ENCODE results near the gene ETFRF1. TPM values are rescaled to one million over a fixed set of nuclear protein-coding genes. Genes with fewer than 3 reads are reported as not detected.
A peak's percentile ranks its signal among the peaks of the same experiment; 100 is the strongest.

Gene ETFRF1
- total and polyA plus RNA-seq, 7 donors = 13.5 to 63.5 (median 38.0) TPM

DNA sequence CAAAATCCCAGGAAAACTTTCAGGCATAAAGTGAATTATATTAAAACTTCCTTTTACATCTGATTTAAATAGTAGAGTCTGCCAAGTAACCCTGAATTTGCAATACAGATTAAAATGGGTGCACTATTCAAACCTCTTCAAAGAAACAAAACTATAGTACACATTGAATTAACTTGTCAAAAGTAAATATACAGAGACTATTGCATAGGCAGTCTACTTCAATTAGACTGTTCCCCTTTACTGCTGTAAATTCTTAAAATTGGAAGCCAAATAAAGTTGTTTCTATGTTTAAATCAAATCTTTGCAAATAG is 48.6 kb downstream of the ETFRF1 start:
- intact Hi-C loops (cut with DNase I) = loop anchor here (5.0 kb wide), 1 partner anchor 46 kb away; the partner anchor contains the start of genes DNAI7 and ETFRF1
- Histone ChIP-seq H3K27ac (peak overlapping the region in 1 of 4 donors; percentile 3), H3K4me3 (no peak overlapping the region), H3K9me3 (no peaks in the 10 kb centered on the region), H3K36me3 (peaks cover 0 to 5% (median 0%) of the 10 kb centered on the region in 4 donors), H3K27me3 (no peaks in the 10 kb centered on the region), H3K4me1 (peaks cover 0 to 25% (median 2%) of the 10 kb centered on the region in 4 donors)
- TF ChIP-seq CTCF (IDR thresholded peaks at IDR 0.05) (no peak), EP300 (IDR thresholded peaks at IDR 0.05) (no peak), POLR2A (IDR thresholded peaks at IDR 0.05) (no peak), POLR2AphosphoS5 (IDR thresholded peaks at IDR 0.05) (no peak)
- DNase-seq = no peak

DNA sequence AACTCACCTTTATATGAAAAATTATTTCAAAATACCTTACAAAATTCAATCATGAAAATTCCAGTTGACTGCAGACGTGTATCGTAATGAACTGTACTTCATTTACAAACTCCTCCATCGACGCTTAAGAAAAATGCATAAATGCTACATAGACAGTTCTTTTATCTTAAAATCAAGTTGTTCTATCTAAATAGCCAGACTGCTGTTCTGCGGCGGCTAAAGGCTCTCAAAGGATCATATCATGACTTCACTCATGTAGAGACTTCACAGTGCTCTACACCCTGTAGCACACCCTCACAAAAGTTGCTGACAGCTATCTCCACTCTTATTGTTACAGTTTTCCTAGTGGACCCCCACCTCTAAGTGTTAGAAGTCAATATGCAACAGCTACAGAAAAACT is 50.5 kb downstream of the ETFRF1 start:
- peak overlapping the region in 1 of 4 donors; percentile 40 for H3K27ac ChIP-seq
- TF ChIP-seq POLR2A (IDR thresholded peaks at IDR 0.05) (no peak), EP300 (IDR thresholded peaks at IDR 0.05) (no peak)
- no peaks in the 10 kb centered on the region for H3K9me3 ChIP-seq
- H3K27me3 ChIP-seq = no peaks in the 10 kb centered on the region
- DNase-seq = no peak
- peaks cover 0 to 35% (median 16%) of the 10 kb centered on the region in 4 donors for H3K4me1 ChIP-seq
- intact Hi-C loops (cut with DNase I) = no loop called here
- H3K4me3 ChIP-seq = no peak overlapping the region
- 95 to 97% methylated on average over 6 of the region's 6 CpGs for WGBS, 2 donors
- peaks cover 0 to 5% (median 0%) of the 10 kb centered on the region in 4 donors for H3K36me3 ChIP-seq

GRCh38 chr12:25248137-25248536 is 53.1 kb downstream of the ETFRF1 start:
- DNase-seq = no peak
- H3K27ac ChIP-seq = peak overlapping the region in 1 of 4 donors; percentile 99
- peaks cover 0 to 31% (median 18%) of the 10 kb centered on the region in 4 donors for H3K4me1 ChIP-seq
- H3K36me3 ChIP-seq = peaks cover 0 to 5% (median 0%) of the 10 kb centered on the region in 4 donors
- 97% methylated on average over 20 of the region's 20 CpGs for WGBS, 2 donors
- no peaks in the 10 kb centered on the region for H3K9me3 ChIP-seq
- TF ChIP-seq EP300 (IDR thresholded peaks at IDR 0.05) = no peak
- TF ChIP-seq CTCF (IDR thresholded peaks at IDR 0.05) = no peak
- H3K27me3 ChIP-seq = no peaks in the 10 kb centered on the region
- intact Hi-C loops (cut with DNase I) = no loop called here
- no peak overlapping the region for H3K4me3 ChIP-seq

DNA sequence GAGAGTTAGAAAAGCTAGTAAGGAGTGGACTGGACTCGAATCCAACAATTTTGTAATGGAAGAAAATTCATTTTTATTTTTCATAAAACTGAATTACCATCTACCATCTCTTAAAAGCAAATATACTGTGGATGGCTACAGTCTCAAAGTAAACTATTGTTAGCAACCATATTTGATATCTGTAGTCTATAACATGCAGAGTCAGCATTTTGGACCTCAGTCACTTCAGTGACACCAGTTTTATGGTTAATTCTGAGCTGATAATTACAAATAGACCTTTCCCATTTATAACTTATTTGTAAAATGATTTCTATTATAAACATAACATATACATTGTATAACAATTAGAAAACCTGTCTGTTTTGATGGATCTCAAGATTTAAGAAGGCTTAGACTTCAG is 53.7 kb downstream of the ETFRF1 start:
- no peak for TF ChIP-seq POLR2AphosphoS5 (IDR thresholded peaks at IDR 0.05)
- TF ChIP-seq POLR2A (IDR thresholded peaks at IDR 0.05) = no peak
- TF ChIP-seq CTCF (IDR thresholded peaks at IDR 0.05) = no peak
- TF ChIP-seq EP300 (IDR thresholded peaks at IDR 0.05) = no peak
- Histone ChIP-seq H3K4me1 (peaks cover 0 to 31% (median 18%) of the 10 kb centered on the region in 4 donors), H3K4me3 (peak overlapping the region in 1 of 4 donors; percentile 100), H3K27me3 (no peaks in the 10 kb centered on the region), H3K9me3 (no peaks in the 10 kb centered on the region), H3K36me3 (peaks cover 0 to 5% (median 0%) of the 10 kb centered on the region in 4 donors), H3K27ac (peak overlapping the region in 3 of 4 donors; percentile 10 to 99 (median 27))
- WGBS, 2 donors = 96 to 100% methylated on average over 1 of the region's 1 CpG
- DNase-seq = no peak
- intact Hi-C loops (cut with DNase I) = no loop called here

GRCh38 chr12:25249931-25250738 is 55.1 kb downstream of the ETFRF1 start:
- H3K27ac ChIP-seq = peak overlapping the region; percentile 91 to 99 (median 96)
- intact Hi-C loops (cut with DNase I) = loop anchor here (2.0 to 10.0 kb wide), 4 partner anchors 27 to 775 kb away; partner anchors contain the start of genes DNAI7 and ETFRF1
- peak; percentile 79 for DNase-seq
- H3K36me3 ChIP-seq = peaks cover 0 to 2% (median 0%) of the 10 kb centered on the region in 4 donors
- peak overlapping the region; percentile 68 to 100 (median 87) for H3K4me3 ChIP-seq
- H3K27me3 ChIP-seq = no peaks in the 10 kb centered on the region
- TF ChIP-seq POLR2AphosphoS5 (IDR thresholded peaks at IDR 0.05) (peak in 1 of 4 donors; percentile 27), EP300 (IDR thresholded peaks at IDR 0.05) (no peak)
- peaks cover 0 to 31% (median 18%) of the 10 kb centered on the region in 4 donors for H3K4me1 ChIP-seq
- WGBS, 2 donors = 1% methylated on average over 55 to 56 of the region's 56 CpGs
- no peaks in the 10 kb centered on the region for H3K9me3 ChIP-seq

All from sigmoid colon (tissue), 7 donors.